GM10266 (cell line): ENCODE measurements around the gene IFNL2.

Experiments used
- DNase-seq: peaks from one replicate; pipeline ENCODE4 v3.0.0; 2012; ENCODE audit errors: extremely low spot score
- TF ChIP-seq, protein P1 (sequence below): IDR thresholded peaks from 2 replicates; pipeline ENCODE4 v1.5.1; 2012; ENCODE audit warnings: mild to moderate bottlenecking, low read depth; ENCODE audit not compliant: control insufficient read depth, insufficient read depth; ENCODE audit errors: missing control alignments

IFNL2 gene

DNA sequence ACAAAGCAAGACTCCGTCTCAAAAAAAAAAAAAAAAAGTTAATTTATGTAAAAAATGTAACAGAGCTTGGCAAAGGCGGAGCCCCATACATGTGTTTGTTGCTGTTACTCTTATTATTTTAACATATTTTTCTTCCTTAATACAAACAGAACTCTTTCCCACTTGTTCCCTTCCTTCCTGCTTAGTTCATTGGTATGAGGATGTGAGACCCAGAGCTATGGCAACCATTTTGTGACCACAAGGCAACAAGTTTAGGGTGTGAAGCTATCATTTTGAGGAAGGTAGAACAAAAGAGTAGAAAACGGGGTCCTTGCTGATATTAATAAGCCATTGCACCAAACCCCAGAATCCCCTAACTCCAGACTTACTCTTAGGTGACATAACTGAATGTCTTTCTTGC, 33.4 kb downstream of the IFNL2 start:
- no peak for DNase-seq
- TF ChIP-seq, protein P1, sequence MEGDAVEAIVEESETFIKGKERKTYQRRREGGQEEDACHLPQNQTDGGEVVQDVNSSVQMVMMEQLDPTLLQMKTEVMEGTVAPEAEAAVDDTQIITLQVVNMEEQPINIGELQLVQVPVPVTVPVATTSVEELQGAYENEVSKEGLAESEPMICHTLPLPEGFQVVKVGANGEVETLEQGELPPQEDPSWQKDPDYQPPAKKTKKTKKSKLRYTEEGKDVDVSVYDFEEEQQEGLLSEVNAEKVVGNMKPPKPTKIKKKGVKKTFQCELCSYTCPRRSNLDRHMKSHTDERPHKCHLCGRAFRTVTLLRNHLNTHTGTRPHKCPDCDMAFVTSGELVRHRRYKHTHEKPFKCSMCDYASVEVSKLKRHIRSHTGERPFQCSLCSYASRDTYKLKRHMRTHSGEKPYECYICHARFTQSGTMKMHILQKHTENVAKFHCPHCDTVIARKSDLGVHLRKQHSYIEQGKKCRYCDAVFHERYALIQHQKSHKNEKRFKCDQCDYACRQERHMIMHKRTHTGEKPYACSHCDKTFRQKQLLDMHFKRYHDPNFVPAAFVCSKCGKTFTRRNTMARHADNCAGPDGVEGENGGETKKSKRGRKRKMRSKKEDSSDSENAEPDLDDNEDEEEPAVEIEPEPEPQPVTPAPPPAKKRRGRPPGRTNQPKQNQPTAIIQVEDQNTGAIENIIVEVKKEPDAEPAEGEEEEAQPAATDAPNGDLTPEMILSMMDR: no peak

DNA sequence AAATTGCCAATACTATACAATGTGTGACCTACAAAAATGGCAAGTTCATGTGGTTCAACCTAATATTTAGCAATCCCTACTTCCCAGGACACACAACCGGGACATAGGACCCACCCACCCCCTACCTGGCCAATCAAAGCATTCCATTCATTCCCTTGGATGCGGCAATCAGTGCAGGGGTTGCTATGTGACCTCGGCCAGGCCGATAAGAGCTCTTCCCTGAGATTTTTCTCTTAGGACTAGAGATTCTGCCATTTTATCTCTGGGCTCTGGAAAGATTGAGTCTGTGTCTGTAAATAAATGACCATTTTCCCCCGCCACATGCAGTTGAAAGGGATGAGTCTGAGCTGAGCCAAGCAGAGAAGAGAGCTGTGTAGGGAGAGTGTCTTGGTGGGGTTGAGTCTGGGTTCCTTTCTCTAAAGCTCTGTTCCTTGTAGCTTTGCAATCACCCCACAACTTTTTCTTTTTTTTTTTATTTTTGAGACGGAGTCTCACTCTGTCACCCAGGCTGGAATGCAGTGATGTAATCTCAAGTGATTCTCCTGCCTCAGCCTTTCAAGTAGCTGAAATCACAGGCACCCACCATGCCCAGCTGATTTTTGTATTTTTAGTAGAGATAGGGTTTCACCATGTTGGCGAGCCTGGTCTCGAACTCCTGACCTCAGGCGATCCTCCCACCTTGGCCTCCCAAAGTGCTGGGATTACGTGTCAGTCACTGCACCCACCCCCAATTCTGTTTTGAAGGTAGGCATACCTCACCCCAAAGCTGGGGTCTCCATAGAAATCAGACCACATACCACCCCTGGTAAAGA, 35.4 kb downstream of the IFNL2 start:
- TF ChIP-seq, protein P1: no peak
- DNase-seq: no peak

DNA sequence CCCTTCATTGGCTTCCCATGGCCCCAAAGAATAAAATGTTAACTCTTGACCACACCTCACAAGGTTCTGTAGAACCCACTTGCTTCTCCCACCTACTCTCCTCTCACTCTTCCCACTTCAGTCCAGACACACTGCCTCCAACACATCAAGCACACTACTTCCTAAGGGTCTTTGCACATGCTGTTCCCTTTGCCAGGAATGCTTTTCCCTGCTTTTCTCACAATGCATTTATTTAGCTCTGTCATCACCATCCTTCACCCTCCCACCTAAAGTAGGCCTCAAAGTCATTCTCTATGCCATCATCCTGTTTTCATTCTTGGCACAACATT, 36.0 kb downstream of the IFNL2 start:
- DNase-seq: no peak
- TF ChIP-seq, protein P1: no peak

DNA sequence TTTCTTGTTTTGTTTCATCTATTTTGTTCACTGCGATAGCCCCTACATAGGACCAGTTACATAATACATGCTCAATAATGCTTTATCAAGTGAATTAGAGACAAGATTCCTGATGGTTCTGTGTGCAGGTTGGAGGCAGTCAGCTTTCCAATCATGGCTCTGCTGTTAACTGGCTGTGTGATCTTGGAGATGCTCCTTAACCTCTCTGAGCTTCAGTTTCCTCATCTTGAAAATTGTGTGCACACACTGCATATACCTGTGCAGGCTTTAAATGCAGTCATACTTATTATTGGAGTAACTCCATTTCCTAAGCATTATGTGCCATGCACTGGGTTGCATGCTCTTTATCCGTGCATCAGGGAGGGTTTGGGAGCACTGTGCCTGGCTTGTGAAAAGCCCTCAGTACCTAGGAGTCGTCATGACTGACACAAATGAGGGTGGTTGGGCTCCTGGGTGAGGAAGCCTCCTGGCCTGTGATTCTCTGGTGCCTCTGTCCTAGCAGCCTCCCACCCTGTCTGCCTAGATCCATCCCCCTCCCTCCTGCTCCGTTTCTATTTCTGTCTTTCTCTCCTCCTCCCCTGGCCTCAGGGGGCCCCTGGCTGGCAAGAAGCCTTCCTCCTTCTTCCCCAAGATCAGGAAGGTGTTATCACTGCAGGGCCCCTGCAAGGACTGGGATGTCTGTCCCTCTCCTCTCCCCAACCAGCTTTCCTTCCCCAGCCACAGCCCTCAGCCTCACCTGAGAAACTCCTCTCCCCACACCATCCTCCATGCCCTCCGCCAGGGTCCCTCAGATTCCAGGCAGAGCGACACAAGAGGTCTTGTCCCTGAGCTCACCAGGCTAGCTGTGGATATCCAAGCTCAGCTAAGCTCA, 36.7 kb downstream of the IFNL2 start:
- TF ChIP-seq, protein P1: no peak
- no peak for DNase-seq

DNA sequence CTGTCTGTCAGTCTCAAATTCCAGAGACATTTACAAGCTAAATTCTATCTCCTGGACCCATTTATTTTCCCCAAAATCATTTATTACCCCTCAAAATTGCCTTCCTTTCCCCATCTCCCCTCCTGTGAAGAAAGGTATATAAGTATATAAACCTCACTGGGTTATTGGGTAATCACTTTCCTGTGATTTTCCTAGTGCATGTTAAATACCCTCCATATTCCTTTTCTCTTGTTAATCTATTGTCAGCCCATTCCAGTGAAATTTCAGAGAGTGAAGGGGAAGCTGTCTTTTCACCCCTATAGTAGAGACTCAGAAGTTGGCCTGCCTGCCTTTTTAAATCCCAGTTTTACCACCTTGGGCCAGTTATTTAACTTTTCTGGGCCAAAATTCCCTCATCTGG, 37.9 kb downstream of the IFNL2 start:
- DNase-seq: no peak
- TF ChIP-seq, protein P1: no peak

DNA sequence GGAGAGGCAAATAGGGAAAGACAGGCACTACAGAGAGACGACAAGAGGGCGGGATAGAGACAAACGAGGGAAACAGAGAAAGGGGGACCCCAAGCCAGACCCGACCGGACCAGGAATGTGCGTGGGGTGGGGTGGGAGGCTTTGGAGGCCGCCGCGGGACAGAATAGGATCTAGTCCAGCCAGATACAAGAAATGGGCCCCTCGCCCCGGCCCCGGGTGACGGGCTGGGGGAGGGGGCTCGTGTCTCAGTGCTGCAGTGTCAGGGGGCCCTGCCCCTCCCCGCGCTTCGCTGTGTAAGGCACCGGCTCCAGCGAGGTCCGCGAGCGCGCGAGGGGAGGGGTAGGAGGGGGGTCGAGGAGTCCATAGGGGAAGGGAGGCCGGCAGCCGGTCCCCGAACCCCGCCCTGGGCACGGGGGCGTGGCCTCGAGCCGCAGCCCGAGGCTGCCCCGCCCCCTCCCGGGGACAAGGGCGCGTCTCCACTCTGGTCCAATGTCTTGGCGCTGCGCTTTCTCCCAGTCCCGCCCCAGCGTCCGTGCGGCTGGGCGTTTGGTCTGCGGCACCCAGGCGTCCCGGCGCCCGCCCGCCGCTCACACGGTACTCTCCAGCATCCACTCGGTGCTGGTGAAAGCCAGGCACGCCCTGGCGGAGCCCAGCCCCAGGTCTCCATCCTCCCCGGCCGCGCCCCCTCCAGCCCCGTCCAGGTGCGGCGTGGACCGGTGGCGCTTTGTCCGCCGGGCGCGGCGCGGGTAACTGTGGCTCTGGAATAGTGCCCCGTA, 39.0 kb downstream of the IFNL2 start:
- TF ChIP-seq, protein P1: no peak
- DNase-seq: no peak
